NCI-H1436 (cell line): ENCODE measurements around the gene TEKT4.
"Not testable (repeated sequence)": the region's sequence is repeated elsewhere in the genome, so short reads cannot be mapped to it uniquely, and the experiment has no call there.

Source experiments
- DNase-seq: peaks from one replicate; lab custom pipeline; 2025; lab: John Stamatoyannopoulos, UW

Gene TEKT4

DNA sequence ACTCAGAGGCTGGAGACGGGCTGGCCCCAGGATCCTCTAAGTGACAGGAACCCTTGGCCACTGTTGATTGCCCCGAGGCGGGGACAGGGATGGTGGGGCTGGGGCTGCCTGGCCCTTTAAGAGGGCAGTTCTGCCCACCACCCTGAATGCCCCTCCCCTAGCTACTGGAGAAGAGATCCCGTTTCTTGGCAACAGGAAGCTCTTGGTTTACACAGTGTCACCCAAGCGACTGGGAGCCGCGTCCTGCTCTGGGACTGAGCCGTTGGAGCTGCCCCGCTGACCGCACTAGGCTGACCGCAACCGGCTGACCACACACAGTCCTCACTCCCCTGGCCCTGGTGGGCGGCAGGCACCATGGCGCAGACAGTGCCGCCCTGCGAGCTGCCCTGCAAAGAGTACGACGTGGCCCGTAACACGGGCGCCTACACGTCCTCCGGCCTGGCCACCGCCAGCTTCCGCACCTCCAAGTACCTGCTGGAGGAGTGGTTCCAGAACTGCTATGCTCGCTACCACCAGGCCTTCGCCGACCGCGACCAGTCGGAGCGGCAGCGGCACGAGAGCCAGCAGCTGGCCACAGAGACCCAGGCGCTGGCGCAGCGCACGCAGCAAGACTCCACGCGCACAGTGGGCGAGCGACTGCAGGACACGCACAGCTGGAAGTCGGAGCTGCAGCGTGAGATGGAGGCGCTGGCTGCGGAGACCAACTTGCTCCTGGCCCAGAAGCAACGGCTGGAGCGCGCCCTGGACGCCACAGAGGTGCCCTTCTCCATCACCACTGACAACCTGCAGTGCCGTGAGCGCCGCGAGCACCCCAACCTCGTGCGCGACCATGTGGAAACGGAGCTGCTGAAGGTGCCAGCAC lies at the start of gene TEKT4:
TEKT4 (plus strand) TSS at position 205 of the 862 bp plus-strand sequence; CDS start at position 355, 150 bp downstream.
- no peak for DNase-seq

DNA sequence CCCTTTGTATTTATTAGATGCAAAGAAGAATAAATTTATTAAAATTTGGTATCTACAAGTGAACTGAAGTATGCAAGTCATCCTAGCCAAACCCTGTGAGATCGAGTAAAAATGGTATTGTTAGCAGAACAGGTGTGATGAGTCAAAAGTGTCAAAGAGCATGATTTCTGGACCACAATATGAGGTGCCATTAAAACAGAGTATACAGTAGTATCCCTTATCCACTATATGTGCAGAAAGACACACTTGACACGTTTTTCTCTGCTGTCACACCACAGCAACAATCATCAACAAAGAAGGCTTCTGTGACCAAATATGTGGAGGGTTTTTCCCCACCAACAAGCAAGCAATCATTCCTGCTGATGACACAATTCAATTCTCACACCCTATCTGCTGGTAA lies 32.0 kb upstream of the TEKT4 start:
- DNase-seq = not testable (repeated sequence)

- not testable (repeated sequence) for DNase-seq
Observed at GRCh38 chr2:94856856-94857255, 14.4 kb upstream of the TEKT4 start.

DNA sequence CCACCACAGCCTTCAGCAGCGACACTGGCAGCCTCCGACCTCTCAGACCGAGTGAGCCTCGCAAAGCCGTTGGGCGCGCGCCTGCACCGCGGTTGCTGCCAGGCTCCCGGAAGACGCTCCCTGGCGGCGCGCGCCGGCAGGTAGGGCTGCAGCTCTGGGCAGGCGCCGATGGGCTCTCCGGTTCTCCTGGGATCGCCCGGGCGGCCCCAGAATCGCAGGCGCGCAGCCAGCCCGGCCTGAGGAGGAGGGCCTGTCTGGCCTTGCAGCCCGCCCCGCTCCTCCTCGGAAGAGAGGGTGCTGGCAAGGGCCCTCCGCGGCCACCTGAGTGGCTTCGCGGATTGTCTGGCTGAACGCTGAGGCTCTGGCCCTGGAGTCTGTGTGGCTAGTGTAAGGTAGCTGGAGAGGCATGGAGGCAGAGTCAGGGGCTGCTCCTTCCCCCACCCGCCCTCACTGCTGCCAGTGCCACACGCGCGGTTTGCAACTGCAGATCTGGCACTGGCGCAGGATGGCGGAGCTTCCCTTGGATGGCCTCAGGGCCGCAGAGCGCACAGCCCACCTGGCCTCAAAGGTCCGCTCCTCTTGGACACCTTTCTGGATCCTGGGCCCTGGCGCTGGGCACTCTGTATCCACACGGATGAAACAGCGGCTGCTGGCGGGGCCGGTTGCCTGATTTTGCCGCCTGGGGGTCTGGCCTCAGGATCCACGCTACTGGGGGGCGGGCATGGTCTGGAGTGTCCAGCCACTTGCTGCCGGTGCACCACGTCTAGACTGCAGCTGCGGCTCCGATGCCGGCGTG lies 13.7 kb upstream of the TEKT4 start:
- DNase-seq = not testable (repeated sequence)

DNA sequence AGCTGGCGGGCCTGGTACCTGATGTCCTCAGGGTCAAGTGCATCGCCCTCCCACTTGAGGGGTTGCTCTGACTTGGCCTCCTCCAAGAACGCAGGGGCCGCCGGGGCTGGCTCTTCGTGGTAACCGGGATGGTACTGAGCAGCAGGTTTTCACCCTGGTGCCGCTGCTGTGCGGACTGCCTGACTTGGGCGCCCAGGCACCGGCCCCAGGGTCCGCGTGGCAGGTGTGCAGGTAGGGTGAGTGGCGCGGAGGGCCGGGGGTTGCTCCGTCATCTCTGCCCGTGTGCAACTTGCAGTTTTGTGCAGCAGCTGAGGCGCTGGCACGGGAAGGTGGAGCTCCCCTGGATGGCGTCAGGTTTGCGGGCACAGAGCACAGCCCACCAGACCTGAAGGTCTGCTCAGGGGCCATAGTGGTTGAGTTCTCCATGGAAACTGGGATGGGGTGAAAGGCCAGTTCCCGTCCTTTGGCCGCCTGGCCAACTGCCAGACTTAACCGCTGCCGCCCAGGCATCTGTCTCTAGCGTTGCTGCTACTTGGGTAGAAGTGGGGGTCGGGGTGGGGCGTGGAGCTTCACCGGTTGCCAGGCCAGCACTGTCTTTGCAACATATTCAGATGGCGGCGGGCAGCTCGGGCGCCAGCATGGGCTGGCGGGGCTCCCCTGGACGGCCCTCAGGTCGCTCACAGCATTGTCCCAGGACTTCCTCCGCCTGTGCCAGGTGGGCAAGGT lies 12.9 kb upstream of the TEKT4 start:
- not testable (repeated sequence) for DNase-seq

DNA sequence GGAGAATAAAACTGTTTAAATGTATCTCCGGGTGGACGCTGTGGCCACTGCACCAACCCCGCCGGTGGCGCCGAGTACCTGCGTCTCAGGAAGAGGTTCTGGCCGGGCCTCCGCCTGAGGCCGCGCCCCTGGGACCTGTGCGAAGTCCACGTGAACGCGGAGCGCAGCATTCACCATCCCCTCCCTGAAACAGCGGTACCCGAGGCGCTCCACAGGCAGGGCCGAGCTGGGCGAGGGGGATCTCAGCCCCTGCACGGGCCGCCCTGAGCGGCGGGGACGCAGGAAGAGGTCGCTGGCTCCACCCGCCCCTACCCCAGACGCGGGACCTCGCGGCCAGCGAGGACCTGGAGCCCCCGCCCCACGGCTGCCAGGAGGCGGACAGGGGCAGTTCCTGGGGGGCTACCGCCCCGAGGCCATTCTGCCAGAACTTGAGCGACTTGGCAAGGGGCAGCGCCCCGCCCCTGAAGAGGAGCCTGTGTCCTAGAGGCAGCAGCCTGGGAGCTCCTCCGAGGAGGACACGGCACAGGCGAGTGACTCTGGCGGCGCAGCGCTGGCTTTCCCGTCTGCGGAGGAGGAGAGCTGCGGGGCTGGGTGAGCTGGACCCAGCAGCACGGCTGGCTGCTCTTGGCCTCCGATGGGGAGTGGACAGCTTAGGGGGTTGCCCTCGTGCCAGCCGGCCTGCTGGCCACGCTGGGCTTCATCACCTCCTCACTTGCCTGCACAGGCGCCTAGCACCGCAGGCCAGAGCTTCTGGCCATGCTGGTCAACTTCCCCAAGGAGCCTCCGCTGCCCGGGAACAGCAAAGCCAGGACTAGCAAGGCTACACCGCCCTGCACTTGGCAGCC lies 9.7 kb upstream of the TEKT4 start:
- no peak for DNase-seq

DNA sequence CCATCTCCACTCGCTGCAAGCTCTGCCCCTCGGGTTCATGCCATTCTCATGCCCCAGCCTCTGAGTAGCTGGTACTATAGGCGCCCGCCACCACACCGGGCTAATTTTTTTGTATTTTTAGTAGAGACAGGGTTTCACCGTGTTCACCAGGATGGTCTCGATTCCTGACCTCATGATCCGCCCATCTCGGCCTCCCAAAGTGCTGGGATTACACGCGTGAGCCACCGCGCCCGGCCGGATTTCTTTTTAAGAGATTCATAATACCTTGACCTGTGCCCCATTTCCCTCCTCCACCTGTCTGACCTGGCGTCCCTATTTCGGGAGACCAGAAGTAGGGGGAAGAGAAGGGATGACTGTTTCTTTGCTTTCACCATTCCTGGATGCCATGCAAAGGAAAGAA lies 8.3 kb upstream of the TEKT4 start:
- not testable (repeated sequence) for DNase-seq

GRCh38 chr2:94869131-94869530 lies 2.1 kb upstream of the TEKT4 start:
- no peak for DNase-seq

DNA sequence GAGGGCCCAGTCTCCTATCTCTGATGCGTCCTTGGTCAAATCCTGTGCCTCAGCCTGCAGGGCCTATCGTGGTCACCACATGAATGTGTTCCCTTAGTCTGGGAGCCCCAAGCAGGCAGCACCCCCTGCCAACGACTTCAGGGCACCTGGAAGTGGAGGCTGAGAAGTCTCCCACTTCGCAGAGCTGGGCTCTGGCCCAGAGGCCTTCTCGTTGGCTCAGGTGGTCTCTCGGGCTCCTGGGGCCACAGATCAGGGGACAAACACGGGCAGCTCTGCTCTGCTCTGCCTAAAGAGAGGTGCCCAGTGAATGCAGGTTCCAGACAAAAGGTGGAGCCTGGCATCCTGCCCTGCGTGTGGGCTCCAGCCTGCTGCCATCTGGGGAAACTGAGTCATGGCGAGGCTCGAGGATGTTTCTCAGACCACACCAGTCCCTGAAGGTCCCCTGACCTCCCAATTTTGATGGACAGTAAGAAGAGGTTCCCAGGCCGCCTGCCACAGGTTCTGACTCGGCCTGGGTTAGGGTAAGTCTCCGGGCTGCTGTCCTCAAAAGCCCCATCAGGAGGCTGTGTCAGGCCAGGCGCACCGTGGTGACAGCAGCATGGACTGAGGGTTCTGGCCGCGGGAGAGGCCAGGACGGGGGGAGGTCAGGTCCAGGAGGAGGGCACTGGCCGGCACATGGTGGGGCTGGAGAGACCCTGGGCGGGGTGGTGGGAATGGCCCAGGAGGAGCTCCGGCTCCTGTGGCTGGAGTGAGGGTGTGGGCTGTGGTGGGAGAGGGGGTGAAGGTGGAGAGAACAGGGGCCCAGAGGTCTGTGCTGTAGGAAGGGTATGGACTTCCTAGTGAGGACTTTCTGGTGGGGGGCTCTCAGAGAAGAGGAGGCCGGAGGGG lies 1.4 kb upstream of the TEKT4 start:
- DNase-seq = no peak

DNA sequence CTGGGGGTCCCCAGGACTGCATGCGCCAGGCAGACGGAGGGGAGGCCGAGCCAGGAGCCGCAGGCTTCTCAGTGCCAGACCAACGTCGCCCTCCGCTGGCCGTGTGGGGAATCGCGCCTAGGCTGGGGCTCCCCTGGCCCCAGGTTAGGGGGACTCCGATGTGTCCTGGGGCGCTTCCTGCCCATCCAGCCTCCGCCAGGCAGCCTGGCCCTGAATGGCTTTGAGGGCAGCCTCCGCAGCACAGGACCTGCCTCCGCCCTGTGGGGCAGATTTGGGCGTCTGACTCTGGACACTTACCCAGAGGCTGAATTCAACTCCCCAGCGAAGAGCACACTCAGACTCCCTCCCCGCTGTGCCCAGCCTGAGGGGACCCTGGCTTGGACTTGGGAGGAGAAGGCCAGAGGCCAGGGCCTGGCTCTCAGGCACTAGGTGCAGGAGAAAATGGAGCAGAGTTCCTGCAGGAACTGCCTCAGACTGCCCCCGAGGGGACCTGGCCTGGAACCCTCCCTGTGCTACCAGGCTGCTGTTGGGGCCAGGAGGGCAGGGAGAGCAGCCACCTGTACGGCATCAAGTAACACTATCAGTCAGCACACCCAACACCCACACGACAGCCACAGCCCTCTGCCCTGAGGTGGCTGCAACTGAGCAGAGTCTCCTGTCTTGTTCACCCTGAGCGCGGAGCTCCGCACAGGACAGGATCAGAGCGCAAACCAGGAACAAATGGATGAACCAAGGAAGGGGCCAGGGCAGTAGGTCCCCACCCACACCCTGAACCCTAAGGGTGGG lies 597 bp upstream of the TEKT4 start:
- no peak for DNase-seq

DNA sequence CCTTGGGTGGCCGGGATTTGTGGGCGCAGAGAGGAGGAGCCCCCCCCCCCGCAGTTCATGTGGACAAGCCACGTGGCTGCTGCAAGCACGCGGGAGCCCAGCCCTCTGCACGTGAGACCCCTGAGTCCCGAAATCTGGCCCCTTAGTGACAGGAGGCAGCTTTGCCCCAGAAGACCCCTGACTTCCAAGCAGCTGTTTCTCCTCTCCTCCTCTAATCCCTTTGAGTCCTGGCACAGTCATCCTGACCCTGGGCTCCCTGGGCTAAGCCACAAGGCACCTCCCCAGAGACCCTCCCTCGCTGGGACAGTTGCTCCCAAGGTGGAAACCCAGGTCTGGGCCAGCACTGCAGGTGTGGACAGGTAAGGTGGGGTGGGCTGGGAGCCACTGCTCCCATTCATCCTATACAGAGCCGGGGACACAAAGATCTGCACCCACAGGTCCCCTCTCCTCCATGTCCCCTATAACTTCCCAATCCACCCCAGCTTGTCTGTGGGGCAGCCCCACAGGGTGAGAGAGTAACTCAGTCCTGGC lies 923 bp downstream of the TEKT4 start:
- no peak for DNase-seq

DNA sequence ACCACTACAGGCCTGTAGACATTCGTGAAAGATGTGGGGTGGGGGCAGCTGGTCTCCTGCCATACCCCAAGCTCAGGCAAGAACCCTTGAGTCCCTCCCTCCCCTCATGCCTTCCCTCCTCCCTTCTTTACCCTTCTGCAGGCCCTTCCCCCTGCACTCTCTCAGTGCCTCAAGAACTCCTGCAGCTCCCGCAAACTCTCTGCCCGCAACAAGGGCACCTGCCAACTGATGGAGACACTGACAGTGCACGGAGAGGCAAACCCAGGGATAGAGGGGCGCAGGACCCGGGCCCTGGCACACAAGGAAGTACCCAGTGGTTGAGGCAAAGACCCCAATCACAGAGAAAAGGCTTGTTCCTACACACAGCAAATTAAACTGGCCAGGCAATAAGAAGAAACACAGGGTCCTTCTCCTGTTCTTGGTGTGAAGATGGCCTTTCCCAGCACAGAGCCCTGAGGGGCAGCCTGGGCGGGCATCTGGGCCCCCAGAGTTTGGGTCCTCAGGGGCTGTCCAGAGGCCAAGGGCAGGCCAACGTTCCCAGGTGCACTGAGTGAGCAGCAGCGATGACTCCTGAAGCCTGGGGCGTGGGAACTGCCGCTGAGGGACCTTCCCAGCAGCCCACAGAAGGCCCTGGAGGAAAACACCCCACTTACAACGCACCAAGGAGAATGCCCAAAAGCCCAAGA lies 1.6 kb downstream of the TEKT4 start:
- DNase-seq = no peak

DNA sequence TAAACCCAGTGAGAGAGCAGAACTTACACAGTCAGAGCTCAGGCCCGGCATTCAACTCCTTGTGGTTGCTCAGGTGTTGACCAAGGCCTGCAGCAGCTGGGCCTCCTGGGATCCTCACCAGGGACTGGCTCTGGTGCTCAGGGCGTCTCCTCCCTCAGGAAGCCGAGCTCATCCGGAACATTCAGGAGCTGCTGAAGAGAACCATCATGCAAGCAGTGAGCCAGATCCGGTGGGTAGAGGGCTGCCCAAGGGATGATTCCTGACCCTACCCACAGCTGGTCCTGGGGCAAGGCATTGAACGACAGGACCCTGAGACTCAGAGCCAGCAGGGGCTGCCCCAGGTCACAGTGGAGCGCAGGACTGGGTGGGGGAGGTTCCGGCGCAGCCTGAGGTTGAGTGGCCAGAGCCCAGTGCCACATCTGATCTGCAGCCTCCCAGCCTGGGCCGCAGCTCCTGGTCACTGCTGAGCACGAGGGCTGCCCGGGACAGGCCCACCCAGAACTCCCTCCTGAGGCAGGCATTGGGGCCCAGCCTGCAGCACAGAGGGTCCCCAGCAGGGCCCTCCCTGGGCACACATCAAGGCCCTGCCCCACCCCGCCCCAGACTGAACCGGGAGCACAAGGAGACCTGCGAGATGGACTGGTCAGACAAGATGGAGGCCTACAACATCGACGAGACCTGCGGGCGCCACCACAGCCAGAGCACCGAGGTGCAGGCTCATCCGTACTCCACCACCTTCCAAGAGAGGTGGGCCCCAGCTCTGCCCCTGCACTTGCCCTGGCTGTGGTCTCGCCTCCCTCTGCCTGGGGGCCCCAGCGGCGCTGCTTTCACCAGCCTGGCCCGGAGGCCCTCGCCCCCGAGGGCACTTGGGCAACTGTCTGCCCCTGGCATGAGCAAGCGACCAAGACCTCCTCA lies 2.4 kb downstream of the TEKT4 start:
- no peak for DNase-seq

GRCh38 chr2:94874277-94874997 lies 3.2 kb downstream of the TEKT4 start:
- DNase-seq = peak; percentile 16

- no peak for DNase-seq
Observed at GRCh38 chr2:94875064-94875819, 4.0 kb downstream of the TEKT4 start.

GRCh38 chr2:94875820-94876522 lies 4.7 kb downstream of the TEKT4 start:
- DNase-seq = no peak
